ENCODE measurements around the gene CCR8.
"Not testable (repeated sequence)": the region's sequence is repeated elsewhere in the genome, so short reads cannot be mapped to it uniquely, and the experiment has no call there.

GRCh38 chr3:39353168-39353927, 23.8 kb downstream of the CCR8 start:
- TF ChIP-seq CTCF (conservative IDR thresholded peaks at IDR 0.05; ENCODE audit: low read depth, low read length); EZH2 (IDR thresholded peaks at IDR 0.05; ENCODE audit: low read length, unreplicated experiment): not testable (repeated sequence)

Data from PC-3 (cell line).